ENCODE measurements around the gene TMC1.

TMC1 gene

GRCh38 chr9:72586388-72587130, 65.2 kb downstream of the TMC1 start:
- Histone ChIP-seq H3K4me2 (ENCODE audit: low read length) (no peak overlapping the region), H3K36me3 (ENCODE audit: control insufficient read depth, low read length) (no peaks in the 10 kb centered on the region), H3K4me1 (ENCODE audit: control insufficient read depth, low read length) (no peaks in the 10 kb centered on the region), H4K20me1 (ENCODE audit: control insufficient read depth, insufficient read depth, low read depth, low read length) (no peaks in the 10 kb centered on the region), H3K9me3 (ENCODE audit: control insufficient read depth, insufficient read depth, low read length) (no peaks in the 10 kb centered on the region), H3F3A (ENCODE audit: control insufficient read depth, insufficient read depth) (no peaks in the 10 kb centered on the region), H3K79me2 (ENCODE audit: control insufficient read depth, low read length) (no peaks in the 10 kb centered on the region), H3K9me2 (replicated peaks; ENCODE audit: control insufficient read depth, low read length) (no peaks in the 10 kb centered on the region), H3K27me3 (ENCODE audit: control insufficient read depth, low read length) (no peaks in the 10 kb centered on the region), H3K27ac (ENCODE audit: low read depth, low read length) (no peak overlapping the region), H3K4me3 (ENCODE audit: low read length) (no peak overlapping the region)
- TF ChIP-seq EZH2phosphoT487 (IDR thresholded peaks at IDR 0.05; ENCODE audit: borderline replicate concordance, low read length) = no peak
- TF ChIP-seq CTCF (IDR thresholded peaks at IDR 0.05; ENCODE audit: low read depth, low read length, poor library complexity, severe bottlenecking) = no peak

GRCh38 chr9:72588336-72588735, 66.9 kb downstream of the TMC1 start:
- H3K27ac ChIP-seq (ENCODE audit: low read depth, low read length) = no peak overlapping the region

GRCh38 chr9:72589667-72590521, 68.5 kb downstream of the TMC1 start:
- TF ChIP-seq CTCF (IDR thresholded peaks at IDR 0.05; ENCODE audit: low read depth, low read length, poor library complexity, severe bottlenecking) (no peak), EZH2phosphoT487 (IDR thresholded peaks at IDR 0.05; ENCODE audit: borderline replicate concordance, low read length) (no peak)
- H3K4me2 ChIP-seq (ENCODE audit: low read length) = no peak overlapping the region
- H4K20me1 ChIP-seq (ENCODE audit: control insufficient read depth, insufficient read depth, low read depth, low read length) = no peaks in the 10 kb centered on the region
- H3F3A ChIP-seq (ENCODE audit: control insufficient read depth, insufficient read depth) = no peaks in the 10 kb centered on the region
- no peaks in the 10 kb centered on the region for H3K4me1 ChIP-seq (ENCODE audit: control insufficient read depth, low read length)
- no peaks in the 10 kb centered on the region for H3K9me2 ChIP-seq (replicated peaks; ENCODE audit: control insufficient read depth, low read length)
- H3K9me3 ChIP-seq (ENCODE audit: control insufficient read depth, insufficient read depth, low read length) = no peaks in the 10 kb centered on the region
- no peak overlapping the region for H3K4me3 ChIP-seq (ENCODE audit: low read length)
- H3K27me3 ChIP-seq (ENCODE audit: control insufficient read depth, low read length) = peaks cover 3% of the 10 kb centered on the region; the same call in 1 of the 2 replicates
- H3K36me3 ChIP-seq (ENCODE audit: control insufficient read depth, low read length) = no peaks in the 10 kb centered on the region
- no peaks in the 10 kb centered on the region for H3K79me2 ChIP-seq (ENCODE audit: control insufficient read depth, low read length)
- no peak overlapping the region for H3K27ac ChIP-seq (ENCODE audit: low read depth, low read length)

More at GRCh38 chr9:72588336-72588735, 66.9 kb downstream of the TMC1 start:
- Histone ChIP-seq H3F3A (ENCODE audit: control insufficient read depth, insufficient read depth) (no peaks in the 10 kb centered on the region), H3K36me3 (ENCODE audit: control insufficient read depth, low read length) (no peaks in the 10 kb centered on the region), H3K9me2 (replicated peaks; ENCODE audit: control insufficient read depth, low read length) (no peaks in the 10 kb centered on the region), H3K9me3 (ENCODE audit: control insufficient read depth, insufficient read depth, low read length) (no peaks in the 10 kb centered on the region), H3K4me3 (ENCODE audit: low read length) (no peak overlapping the region), H3K27me3 (ENCODE audit: control insufficient read depth, low read length) (peaks cover 3% of the 10 kb centered on the region; the same call in 1 of the 2 replicates), H4K20me1 (ENCODE audit: control insufficient read depth, insufficient read depth, low read depth, low read length) (no peaks in the 10 kb centered on the region), H3K79me2 (ENCODE audit: control insufficient read depth, low read length) (no peaks in the 10 kb centered on the region), H3K4me2 (ENCODE audit: low read length) (no peak overlapping the region), H3K4me1 (ENCODE audit: control insufficient read depth, low read length) (no peaks in the 10 kb centered on the region)
- TF ChIP-seq EZH2phosphoT487 (IDR thresholded peaks at IDR 0.05; ENCODE audit: borderline replicate concordance, low read length) (no peak), CTCF (IDR thresholded peaks at IDR 0.05; ENCODE audit: low read depth, low read length, poor library complexity, severe bottlenecking) (no peak)
